ENCODE results near the gene METTL16. TPM values are rescaled to one million over a fixed set of nuclear protein-coding genes. Genes with fewer than 3 reads are reported as not detected.

Gene METTL16
- total and polyA plus RNA-seq, 2 experiments from 2014 or later = 40.1 to 80.8 TPM

DNA sequence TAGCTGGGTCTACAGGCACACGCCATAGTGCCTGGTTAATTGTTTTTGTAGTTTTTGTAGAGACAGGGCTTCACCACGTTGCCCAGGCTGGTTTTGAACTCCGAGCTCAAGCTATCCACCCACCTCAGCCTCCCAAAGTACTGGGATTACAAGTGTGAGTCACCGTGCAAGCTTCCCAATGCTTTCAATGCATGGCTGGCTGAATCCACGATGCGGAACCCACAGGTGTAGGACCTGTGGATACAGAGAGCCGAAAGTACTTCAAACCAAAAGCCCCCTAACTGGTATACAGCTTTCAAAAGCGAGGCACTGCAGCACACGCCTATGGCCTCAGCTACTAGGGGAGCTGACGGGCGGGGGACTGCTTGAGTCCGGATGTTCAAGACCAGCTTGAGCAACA is 44.8 kb downstream of the METTL16 start:
- 0 out of 2 replicates have a peak overlapping the region, but pooled peaks have one; percentile 10 for H3K27ac ChIP-seq (ENCODE audit: low read depth)
- Mint-ChIP-seq H3K27me3 (ENCODE audit: insufficient read depth, low read depth, poor library complexity) (peaks cover 1% of the 10 kb centered on the region), H3K27ac (no peak overlapping the region), H3K4me1 (no peaks in the 10 kb centered on the region), H3K9me3 (no peaks in the 10 kb centered on the region), H3K4me3 (no peak overlapping the region), H3K36me3 (ENCODE audit: low read depth) (peaks cover 57% of the 10 kb centered on the region)
- TF ChIP-seq, protein P1, sequence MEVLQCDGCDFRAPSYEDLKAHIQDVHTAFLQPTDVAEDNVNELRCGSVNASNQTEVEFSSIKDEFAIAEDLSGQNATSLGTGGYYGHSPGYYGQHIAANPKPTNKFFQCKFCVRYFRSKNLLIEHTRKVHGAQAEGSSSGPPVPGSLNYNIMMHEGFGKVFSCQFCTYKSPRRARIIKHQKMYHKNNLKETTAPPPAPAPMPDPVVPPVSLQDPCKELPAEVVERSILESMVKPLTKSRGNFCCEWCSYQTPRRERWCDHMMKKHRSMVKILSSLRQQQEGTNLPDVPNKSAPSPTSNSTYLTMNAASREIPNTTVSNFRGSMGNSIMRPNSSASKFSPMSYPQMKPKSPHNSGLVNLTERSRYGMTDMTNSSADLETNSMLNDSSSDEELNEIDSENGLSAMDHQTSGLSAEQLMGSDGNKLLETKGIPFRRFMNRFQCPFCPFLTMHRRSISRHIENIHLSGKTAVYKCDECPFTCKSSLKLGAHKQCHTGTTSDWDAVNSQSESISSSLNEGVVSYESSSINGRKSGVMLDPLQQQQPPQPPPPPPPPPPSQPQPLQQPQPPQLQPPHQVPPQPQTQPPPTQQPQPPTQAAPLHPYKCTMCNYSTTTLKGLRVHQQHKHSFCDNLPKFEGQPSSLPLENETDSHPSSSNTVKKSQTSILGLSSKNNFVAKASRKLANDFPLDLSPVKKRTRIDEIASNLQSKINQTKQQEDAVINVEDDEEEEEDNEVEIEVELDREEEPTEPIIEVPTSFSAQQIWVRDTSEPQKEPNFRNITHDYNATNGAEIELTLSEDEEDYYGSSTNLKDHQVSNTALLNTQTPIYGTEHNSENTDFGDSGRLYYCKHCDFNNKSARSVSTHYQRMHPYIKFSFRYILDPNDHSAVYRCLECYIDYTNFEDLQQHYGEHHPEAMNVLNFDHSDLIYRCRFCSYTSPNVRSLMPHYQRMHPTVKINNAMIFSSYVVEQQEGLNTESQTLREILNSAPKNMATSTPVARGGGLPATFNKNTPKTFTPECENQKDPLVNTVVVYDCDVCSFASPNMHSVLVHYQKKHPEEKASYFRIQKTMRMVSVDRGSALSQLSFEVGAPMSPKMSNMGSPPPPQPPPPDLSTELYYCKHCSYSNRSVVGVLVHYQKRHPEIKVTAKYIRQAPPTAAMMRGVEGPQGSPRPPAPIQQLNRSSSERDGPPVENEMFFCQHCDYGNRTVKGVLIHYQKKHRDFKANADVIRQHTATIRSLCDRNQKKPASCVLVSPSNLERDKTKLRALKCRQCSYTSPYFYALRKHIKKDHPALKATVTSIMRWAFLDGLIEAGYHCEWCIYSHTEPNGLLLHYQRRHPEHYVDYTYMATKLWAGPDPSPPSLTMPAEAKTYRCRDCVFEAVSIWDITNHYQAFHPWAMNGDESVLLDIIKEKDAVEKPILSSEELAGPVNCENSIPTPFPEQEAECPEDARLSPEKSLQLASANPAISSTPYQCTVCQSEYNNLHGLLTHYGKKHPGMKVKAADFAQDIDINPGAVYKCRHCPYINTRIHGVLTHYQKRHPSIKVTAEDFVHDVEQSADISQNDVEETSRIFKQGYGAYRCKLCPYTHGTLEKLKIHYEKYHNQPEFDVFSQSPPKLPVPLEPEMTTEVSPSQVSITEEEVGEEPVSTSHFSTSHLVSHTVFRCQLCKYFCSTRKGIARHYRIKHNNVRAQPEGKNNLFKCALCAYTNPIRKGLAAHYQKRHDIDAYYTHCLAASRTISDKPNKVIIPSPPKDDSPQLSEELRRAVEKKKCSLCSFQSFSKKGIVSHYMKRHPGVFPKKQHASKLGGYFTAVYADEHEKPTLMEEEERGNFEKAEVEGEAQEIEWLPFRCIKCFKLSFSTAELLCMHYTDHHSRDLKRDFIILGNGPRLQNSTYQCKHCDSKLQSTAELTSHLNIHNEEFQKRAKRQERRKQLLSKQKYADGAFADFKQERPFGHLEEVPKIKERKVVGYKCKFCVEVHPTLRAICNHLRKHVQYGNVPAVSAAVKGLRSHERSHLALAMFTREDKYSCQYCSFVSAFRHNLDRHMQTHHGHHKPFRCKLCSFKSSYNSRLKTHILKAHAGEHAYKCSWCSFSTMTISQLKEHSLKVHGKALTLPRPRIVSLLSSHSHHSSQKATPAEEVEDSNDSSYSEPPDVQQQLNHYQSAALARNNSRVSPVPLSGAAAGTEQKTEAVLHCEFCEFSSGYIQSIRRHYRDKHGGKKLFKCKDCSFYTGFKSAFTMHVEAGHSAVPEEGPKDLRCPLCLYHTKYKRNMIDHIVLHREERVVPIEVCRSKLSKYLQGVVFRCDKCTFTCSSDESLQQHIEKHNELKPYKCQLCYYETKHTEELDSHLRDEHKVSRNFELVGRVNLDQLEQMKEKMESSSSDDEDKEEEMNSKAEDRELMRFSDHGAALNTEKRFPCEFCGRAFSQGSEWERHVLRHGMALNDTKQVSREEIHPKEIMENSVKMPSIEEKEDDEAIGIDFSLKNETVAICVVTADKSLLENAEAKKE (CRISPR knock-in tag; IDR thresholded peaks at IDR 0.05) = no peak
- TF ChIP-seq POLR2AphosphoS5 (IDR thresholded peaks at IDR 0.05; ENCODE audit: low read depth) = no peak
- TF ChIP-seq NANOG (IDR thresholded peaks at IDR 0.05; ENCODE audit: borderline replicate concordance) = no peak
- no peak for TF ChIP-seq JUNB (IDR thresholded peaks at IDR 0.05; ENCODE audit: unreplicated experiment)
- TF ChIP-seq, protein P2, sequence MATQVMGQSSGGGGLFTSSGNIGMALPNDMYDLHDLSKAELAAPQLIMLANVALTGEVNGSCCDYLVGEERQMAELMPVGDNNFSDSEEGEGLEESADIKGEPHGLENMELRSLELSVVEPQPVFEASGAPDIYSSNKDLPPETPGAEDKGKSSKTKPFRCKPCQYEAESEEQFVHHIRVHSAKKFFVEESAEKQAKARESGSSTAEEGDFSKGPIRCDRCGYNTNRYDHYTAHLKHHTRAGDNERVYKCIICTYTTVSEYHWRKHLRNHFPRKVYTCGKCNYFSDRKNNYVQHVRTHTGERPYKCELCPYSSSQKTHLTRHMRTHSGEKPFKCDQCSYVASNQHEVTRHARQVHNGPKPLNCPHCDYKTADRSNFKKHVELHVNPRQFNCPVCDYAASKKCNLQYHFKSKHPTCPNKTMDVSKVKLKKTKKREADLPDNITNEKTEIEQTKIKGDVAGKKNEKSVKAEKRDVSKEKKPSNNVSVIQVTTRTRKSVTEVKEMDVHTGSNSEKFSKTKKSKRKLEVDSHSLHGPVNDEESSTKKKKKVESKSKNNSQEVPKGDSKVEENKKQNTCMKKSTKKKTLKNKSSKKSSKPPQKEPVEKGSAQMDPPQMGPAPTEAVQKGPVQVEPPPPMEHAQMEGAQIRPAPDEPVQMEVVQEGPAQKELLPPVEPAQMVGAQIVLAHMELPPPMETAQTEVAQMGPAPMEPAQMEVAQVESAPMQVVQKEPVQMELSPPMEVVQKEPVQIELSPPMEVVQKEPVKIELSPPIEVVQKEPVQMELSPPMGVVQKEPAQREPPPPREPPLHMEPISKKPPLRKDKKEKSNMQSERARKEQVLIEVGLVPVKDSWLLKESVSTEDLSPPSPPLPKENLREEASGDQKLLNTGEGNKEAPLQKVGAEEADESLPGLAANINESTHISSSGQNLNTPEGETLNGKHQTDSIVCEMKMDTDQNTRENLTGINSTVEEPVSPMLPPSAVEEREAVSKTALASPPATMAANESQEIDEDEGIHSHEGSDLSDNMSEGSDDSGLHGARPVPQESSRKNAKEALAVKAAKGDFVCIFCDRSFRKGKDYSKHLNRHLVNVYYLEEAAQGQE (IDR thresholded peaks at IDR 0.05; ENCODE audit: unreplicated experiment) = no peak
- TF ChIP-seq EZH2phosphoT487 (IDR thresholded peaks at IDR 0.05; ENCODE audit: unreplicated experiment) = no peak
- TF ChIP-seq ZNF331 (CRISPR knock-in tag; IDR thresholded peaks at IDR 0.05; ENCODE audit: low read depth) = no peak
- TF ChIP-seq, protein P3, sequence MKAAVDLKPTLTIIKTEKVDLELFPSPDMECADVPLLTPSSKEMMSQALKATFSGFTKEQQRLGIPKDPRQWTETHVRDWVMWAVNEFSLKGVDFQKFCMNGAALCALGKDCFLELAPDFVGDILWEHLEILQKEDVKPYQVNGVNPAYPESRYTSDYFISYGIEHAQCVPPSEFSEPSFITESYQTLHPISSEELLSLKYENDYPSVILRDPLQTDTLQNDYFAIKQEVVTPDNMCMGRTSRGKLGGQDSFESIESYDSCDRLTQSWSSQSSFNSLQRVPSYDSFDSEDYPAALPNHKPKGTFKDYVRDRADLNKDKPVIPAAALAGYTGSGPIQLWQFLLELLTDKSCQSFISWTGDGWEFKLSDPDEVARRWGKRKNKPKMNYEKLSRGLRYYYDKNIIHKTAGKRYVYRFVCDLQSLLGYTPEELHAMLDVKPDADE (IDR thresholded peaks at IDR 0.05) = no peak
- TF ChIP-seq, protein P4, sequence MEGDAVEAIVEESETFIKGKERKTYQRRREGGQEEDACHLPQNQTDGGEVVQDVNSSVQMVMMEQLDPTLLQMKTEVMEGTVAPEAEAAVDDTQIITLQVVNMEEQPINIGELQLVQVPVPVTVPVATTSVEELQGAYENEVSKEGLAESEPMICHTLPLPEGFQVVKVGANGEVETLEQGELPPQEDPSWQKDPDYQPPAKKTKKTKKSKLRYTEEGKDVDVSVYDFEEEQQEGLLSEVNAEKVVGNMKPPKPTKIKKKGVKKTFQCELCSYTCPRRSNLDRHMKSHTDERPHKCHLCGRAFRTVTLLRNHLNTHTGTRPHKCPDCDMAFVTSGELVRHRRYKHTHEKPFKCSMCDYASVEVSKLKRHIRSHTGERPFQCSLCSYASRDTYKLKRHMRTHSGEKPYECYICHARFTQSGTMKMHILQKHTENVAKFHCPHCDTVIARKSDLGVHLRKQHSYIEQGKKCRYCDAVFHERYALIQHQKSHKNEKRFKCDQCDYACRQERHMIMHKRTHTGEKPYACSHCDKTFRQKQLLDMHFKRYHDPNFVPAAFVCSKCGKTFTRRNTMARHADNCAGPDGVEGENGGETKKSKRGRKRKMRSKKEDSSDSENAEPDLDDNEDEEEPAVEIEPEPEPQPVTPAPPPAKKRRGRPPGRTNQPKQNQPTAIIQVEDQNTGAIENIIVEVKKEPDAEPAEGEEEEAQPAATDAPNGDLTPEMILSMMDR (conservative IDR thresholded peaks at IDR 0.05; ENCODE audit: low read depth in 2 of 2) = no peak
- TF ChIP-seq CREB1 (CRISPR knock-in tag; IDR thresholded peaks at IDR 0.05; ENCODE audit: low read depth) = no peak
- no peak for TF ChIP-seq EZH2 (IDR thresholded peaks at IDR 0.05; ENCODE audit: low read depth, unreplicated experiment)
- TF ChIP-seq STAT1 (IDR thresholded peaks at IDR 0.05; ENCODE audit: unreplicated experiment) = no peak
- no peak for TF ChIP-seq ZNF114 (CRISPR knock-in tag; IDR thresholded peaks at IDR 0.05)
- no peak overlapping the region for H3K4me2 ChIP-seq
- no peak overlapping the region for H2AFZ ChIP-seq
- H3K9me2 ChIP-seq (ENCODE audit: insufficient read depth) = no peaks in the 10 kb centered on the region
- no peak for ATAC-seq
- no peak for DNase-seq (ENCODE audit: low spot score)
- peaks cover 35% of the 10 kb centered on the region for H3K36me3 ChIP-seq (ENCODE audit: insufficient read depth)
- no peak overlapping the region for H3K4me3 ChIP-seq
- no peaks in the 10 kb centered on the region for H3K4me1 ChIP-seq (ENCODE audit: insufficient read depth)
- H3K27me3 ChIP-seq (ENCODE audit: insufficient read depth) = no peaks in the 10 kb centered on the region
- peaks cover 3% of the 10 kb centered on the region; the same call in 1 of the 2 replicates for H3K79me2 ChIP-seq (replicated peaks; ENCODE audit: insufficient read depth)
- H4K20me1 ChIP-seq (replicated peaks; ENCODE audit: insufficient read depth) = peaks cover 3% of the 10 kb centered on the region
- H3F3A ChIP-seq (replicated peaks; ENCODE audit: low read depth) = no peaks in the 10 kb centered on the region

Measured in GM23338 (cell line).